Inflammatory macrophage treated with lipopolysaccharide for 4 hours (primary cell): ENCODE measurements around the gene PIGV.

Source experiments
- DNase-seq: peaks from one replicate; pipeline ENCODE4 v3.0.0-alpha.2; 2020

Gene PIGV

GRCh38 chr1:26774462-26774861, 13.3 kb upstream of the PIGV start:
- DNase-seq, result no peak

GRCh38 chr1:26775666-26776065, 12.1 kb upstream of the PIGV start:
- no peak for DNase-seq

GRCh38 chr1:26779098-26779668, 8.6 kb upstream of the PIGV start:
- DNase-seq, result no peak

- DNase-seq, result no peak
Observed at GRCh38 chr1:26780344-26780957, 7.3 kb upstream of the PIGV start.

GRCh38 chr1:26781206-26781825, 6.4 kb upstream of the PIGV start:
- no peak for DNase-seq

GRCh38 chr1:26782521-26783212, 5.1 kb upstream of the PIGV start:
- no peak for DNase-seq

- DNase-seq, result no peak
Observed at GRCh38 chr1:26783646-26784022, 4.1 kb upstream of the PIGV start.

GRCh38 chr1:26784023-26784871, 3.5 kb upstream of the PIGV start:
- DNase-seq, result peak; percentile 39

GRCh38 chr1:26784886-26785285, 2.9 kb upstream of the PIGV start:
- no peak for DNase-seq

GRCh38 chr1:26785611-26786436, 1.9 kb upstream of the PIGV start:
- peak; percentile 78 for DNase-seq

- peak; percentile 34 for DNase-seq
Observed at GRCh38 chr1:26786437-26787380, 1.0 kb upstream of the PIGV start.

GRCh38 chr1:26787381-26787705, 407 bp upstream of the PIGV start:
- peak; percentile 73 for DNase-seq

- DNase-seq, result peak; percentile 7
Observed at GRCh38 chr1:26788515-26788785, 700 bp downstream of the PIGV start.

GRCh38 chr1:26788836-26789611, 1.3 kb downstream of the PIGV start:
- DNase-seq, result peak; percentile 80

GRCh38 chr1:26789612-26789865, 1.8 kb downstream of the PIGV start:
- DNase-seq, result no peak

- no peak for DNase-seq
Observed at GRCh38 chr1:26789931-26790330, 2.2 kb downstream of the PIGV start.

- DNase-seq, result no peak
Observed at GRCh38 chr1:26790551-26790953, 2.8 kb downstream of the PIGV start.

- peak; percentile 56 for DNase-seq
Observed at GRCh38 chr1:26791148-26791547, 3.4 kb downstream of the PIGV start.

- no peak for DNase-seq
Observed at GRCh38 chr1:26791626-26792025, 3.9 kb downstream of the PIGV start.

GRCh38 chr1:26792924-26793323, 5.2 kb downstream of the PIGV start:
- DNase-seq, result no peak

GRCh38 chr1:26794391-26794790, 6.6 kb downstream of the PIGV start:
- no peak for DNase-seq
